ENCODE measurements around the gene IGSF21.

DNA sequence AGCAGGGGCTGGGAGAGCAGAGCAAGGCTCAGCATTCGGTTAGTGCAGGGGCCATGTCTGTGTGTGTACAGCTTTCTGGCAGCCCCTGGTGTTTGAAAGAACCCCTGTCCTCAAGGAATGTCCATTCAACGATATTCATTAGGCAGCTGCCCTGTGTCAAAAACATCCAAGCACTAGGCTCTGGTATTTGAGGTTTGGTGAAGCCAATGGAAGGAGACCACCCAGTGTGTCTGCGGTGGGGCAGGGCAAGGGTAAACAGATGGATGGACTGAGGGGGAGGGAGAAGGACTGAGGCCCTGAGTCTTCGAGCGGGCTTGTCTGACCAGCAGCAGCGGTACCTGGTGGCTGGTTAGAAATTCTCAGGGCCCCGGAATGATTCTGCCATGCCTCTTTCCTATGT, 217.5 kb downstream of the IGSF21 start:
- TF ChIP-seq, protein P1, sequence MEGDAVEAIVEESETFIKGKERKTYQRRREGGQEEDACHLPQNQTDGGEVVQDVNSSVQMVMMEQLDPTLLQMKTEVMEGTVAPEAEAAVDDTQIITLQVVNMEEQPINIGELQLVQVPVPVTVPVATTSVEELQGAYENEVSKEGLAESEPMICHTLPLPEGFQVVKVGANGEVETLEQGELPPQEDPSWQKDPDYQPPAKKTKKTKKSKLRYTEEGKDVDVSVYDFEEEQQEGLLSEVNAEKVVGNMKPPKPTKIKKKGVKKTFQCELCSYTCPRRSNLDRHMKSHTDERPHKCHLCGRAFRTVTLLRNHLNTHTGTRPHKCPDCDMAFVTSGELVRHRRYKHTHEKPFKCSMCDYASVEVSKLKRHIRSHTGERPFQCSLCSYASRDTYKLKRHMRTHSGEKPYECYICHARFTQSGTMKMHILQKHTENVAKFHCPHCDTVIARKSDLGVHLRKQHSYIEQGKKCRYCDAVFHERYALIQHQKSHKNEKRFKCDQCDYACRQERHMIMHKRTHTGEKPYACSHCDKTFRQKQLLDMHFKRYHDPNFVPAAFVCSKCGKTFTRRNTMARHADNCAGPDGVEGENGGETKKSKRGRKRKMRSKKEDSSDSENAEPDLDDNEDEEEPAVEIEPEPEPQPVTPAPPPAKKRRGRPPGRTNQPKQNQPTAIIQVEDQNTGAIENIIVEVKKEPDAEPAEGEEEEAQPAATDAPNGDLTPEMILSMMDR (IDR thresholded peaks at IDR 0.05): no peak
- TF ChIP-seq POLR2A (IDR thresholded peaks at IDR 0.05): no peak
